ENCODE data around the gene S100A12. TPM values are rescaled to one million over a fixed set of nuclear protein-coding genes. Genes with fewer than 3 reads are reported as not detected.
A peak's percentile ranks its signal among the peaks of the same experiment; 100 is the strongest.

The S100A12 gene
- total RNA-seq, 1 experiment from 2014 or later: not detected

- Histone ChIP-seq H3K4me2 (ENCODE audit: insufficient read depth, insufficient read length, low read length) (no peak overlapping the region), H3K9ac (ENCODE audit: extremely low read depth, insufficient read length, low read length) (no peak overlapping the region), H3K79me2 (ENCODE audit: insufficient read depth, low read length) (no peaks in the 10 kb centered on the region), H3T11ph (ENCODE audit: low read length) (no peak overlapping the region), H2BK5ac (ENCODE audit: insufficient read length, low read length) (no peak overlapping the region), H3K14ac (ENCODE audit: insufficient read depth, low read length) (no peak overlapping the region), H3K27me3 (ENCODE audit: insufficient read depth, low read length) (no peaks in the 10 kb centered on the region), H3K4me1 (ENCODE audit: insufficient read depth, low read length) (peaks cover 3% of the 10 kb centered on the region; the same call in 1 of the 2 replicates), H2BK12ac (ENCODE audit: insufficient read length, low read depth, low read length) (no peak overlapping the region), H3K27ac (ENCODE audit: insufficient read length, low read depth, low read length) (no peak overlapping the region), H3K4ac (ENCODE audit: low read depth, low read length) (no peak overlapping the region), H4K20me1 (ENCODE audit: control insufficient read depth, insufficient read depth, insufficient read length) (no peaks in the 10 kb centered on the region), H3K23me2 (ENCODE audit: insufficient read length, low read depth, low read length, poor library complexity, severe bottlenecking) (no peaks in the 10 kb centered on the region), H3K18ac (ENCODE audit: insufficient read length, low read depth, low read length) (no peak overlapping the region), H2AK5ac (ENCODE audit: insufficient read length, low read length) (no peak overlapping the region), H3K79me1 (ENCODE audit: insufficient read depth, low read depth, low read length, poor library complexity, severe bottlenecking) (no peaks in the 10 kb centered on the region), H2BK120ac (ENCODE audit: low read depth, low read length, poor library complexity, severe bottlenecking) (no peak overlapping the region), H4K91ac (ENCODE audit: insufficient read length, low read depth, low read length) (no peak overlapping the region), H2BK20ac (ENCODE audit: low read depth, low read length, poor library complexity, severe bottlenecking) (no peak overlapping the region), H4K8ac (replicated peaks; ENCODE audit: insufficient read length, low read depth, low read length) (no peak overlapping the region), H2BK15ac (ENCODE audit: low read depth, low read length) (no peak overlapping the region), H3K23ac (ENCODE audit: insufficient read length, low read depth, low read length) (no peak overlapping the region), H3K9me3 (ENCODE audit: control insufficient read depth, low read depth, low read length) (no peaks in the 10 kb centered on the region), H2AFZ (ENCODE audit: low read length) (no peak overlapping the region), H3K56ac (ENCODE audit: insufficient read length, low read depth, low read length) (no peak overlapping the region), H4K5ac (ENCODE audit: insufficient read length, low read depth, low read length) (no peak overlapping the region)
- no peak for DNase-seq
- Mint-ChIP-seq H3K4me3 (no peak overlapping the region), H3K27ac (no peak overlapping the region), H3K27me3 (ENCODE audit: low read depth) (peaks cover 31% of the 10 kb centered on the region), H3K9me3 (peaks cover 5 to 6% of the 10 kb centered on the region in 2 experiments), H3K36me3 (ENCODE audit: insufficient read depth in 1 of 3, low read depth in 3 of 3) (peaks cover 0 to 3% (median 0%) of the 10 kb centered on the region in 3 experiments; a peak in 4 of 7 replicates), H3K4me1 (peaks cover 7 to 22% of the 10 kb centered on the region in 2 experiments; a peak in 3 of 4 replicates)
- WGBS (ENCODE audit: extremely low coverage, insufficient read length, low lambda C conversion rate): no CpG with 5 or more reads among the region's 5 CpGs
- TF ChIP-seq, protein P1, sequence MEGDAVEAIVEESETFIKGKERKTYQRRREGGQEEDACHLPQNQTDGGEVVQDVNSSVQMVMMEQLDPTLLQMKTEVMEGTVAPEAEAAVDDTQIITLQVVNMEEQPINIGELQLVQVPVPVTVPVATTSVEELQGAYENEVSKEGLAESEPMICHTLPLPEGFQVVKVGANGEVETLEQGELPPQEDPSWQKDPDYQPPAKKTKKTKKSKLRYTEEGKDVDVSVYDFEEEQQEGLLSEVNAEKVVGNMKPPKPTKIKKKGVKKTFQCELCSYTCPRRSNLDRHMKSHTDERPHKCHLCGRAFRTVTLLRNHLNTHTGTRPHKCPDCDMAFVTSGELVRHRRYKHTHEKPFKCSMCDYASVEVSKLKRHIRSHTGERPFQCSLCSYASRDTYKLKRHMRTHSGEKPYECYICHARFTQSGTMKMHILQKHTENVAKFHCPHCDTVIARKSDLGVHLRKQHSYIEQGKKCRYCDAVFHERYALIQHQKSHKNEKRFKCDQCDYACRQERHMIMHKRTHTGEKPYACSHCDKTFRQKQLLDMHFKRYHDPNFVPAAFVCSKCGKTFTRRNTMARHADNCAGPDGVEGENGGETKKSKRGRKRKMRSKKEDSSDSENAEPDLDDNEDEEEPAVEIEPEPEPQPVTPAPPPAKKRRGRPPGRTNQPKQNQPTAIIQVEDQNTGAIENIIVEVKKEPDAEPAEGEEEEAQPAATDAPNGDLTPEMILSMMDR (conservative IDR thresholded peaks at IDR 0.05): peak; percentile 50
Measured at GRCh38 chr1:153400244-153400643, 24.8 kb upstream of the S100A12 start.

All from H9 (cell line).